ENCODE results near the gene OSBPL2.

- no peak for TF ChIP-seq EZH2 (IDR thresholded peaks at IDR 0.05)
- no peak for TF ChIP-seq POLR2AphosphoS5 (IDR thresholded peaks at IDR 0.05; ENCODE audit: borderline replicate concordance, low read depth, low read length)
Observed at GRCh38 chr20:62208061-62208794, 30.1 kb upstream of the OSBPL2 start.
